Occipital lobe (tissue), 2 donors: ENCODE measurements around the gene SAMD4A. TPM values are rescaled to one million over a fixed set of nuclear protein-coding genes. Genes with fewer than 3 reads are reported as not detected.

ENCODE experiments used
- DNase-seq: peaks from one replicate; lab custom pipeline; 2025; lab: John Stamatoyannopoulos, UW
- total RNA-seq: library from RNA; depleted of rRNA; stranded (reverse); fragments of >200 nt; gene quantifications from one replicate; pipeline ENCODE4 v1.2.3, GENCODE V29; 2014

SAMD4A gene
- total RNA-seq, 1 donor from 2014 or later: 17.3 TPM

- DNase-seq: no peak
Observed at GRCh38 chr14:54631016-54631415, 64.1 kb downstream of the SAMD4A start.

- no peak for DNase-seq
Observed at GRCh38 chr14:54632452-54632851, 65.5 kb downstream of the SAMD4A start.

GRCh38 chr14:54633076-54633475, 66.1 kb downstream of the SAMD4A start:
- DNase-seq: no peak

- no peak for DNase-seq
Observed at GRCh38 chr14:54637270-54638134, 70.6 kb downstream of the SAMD4A start.

GRCh38 chr14:54638135-54638446, 71.2 kb downstream of the SAMD4A start:
- DNase-seq: no peak

- no peak for DNase-seq
Observed at GRCh38 chr14:54639611-54640010, 72.7 kb downstream of the SAMD4A start.

- DNase-seq: no peak
Observed at GRCh38 chr14:54640506-54640905, 73.6 kb downstream of the SAMD4A start.

GRCh38 chr14:54642121-54642520, 75.2 kb downstream of the SAMD4A start:
- DNase-seq: no peak

GRCh38 chr14:54642801-54643695, 76.1 kb downstream of the SAMD4A start:
- DNase-seq: no peak

GRCh38 chr14:54643696-54644176, 76.8 kb downstream of the SAMD4A start:
- no peak for DNase-seq

GRCh38 chr14:54645639-54646038, 78.7 kb downstream of the SAMD4A start:
- no peak for DNase-seq

GRCh38 chr14:54646626-54647025, 79.7 kb downstream of the SAMD4A start:
- no peak for DNase-seq

GRCh38 chr14:54647378-54647777, 80.5 kb downstream of the SAMD4A start:
- no peak for DNase-seq

- DNase-seq: no peak
Observed at GRCh38 chr14:54649056-54649455, 82.1 kb downstream of the SAMD4A start.

- no peak for DNase-seq
Observed at GRCh38 chr14:54650331-54650958, 83.5 kb downstream of the SAMD4A start.

- DNase-seq: no peak
Observed at GRCh38 chr14:54650959-54651351, 84.0 kb downstream of the SAMD4A start.

- DNase-seq: no peak
Observed at GRCh38 chr14:54651649-54652048, 84.7 kb downstream of the SAMD4A start.

GRCh38 chr14:54652188-54652587, 85.3 kb downstream of the SAMD4A start:
- DNase-seq: no peak

- DNase-seq: no peak
Observed at GRCh38 chr14:54652605-54653052, 85.7 kb downstream of the SAMD4A start.

GRCh38 chr14:54653712-54654469, 87.0 kb downstream of the SAMD4A start:
- DNase-seq: no peak

GRCh38 chr14:54654605-54655004, 87.7 kb downstream of the SAMD4A start:
- no peak for DNase-seq
